Small intestine (tissue), 7 donors: ENCODE results near the gene AFF3. TPM values are rescaled to one million over a fixed set of nuclear protein-coding genes. Genes with fewer than 3 reads are reported as not detected.

Experiments used
- DNase-seq, 2 donors: peaks; one replicate each; pipeline versions ENCODE4 v3.0.0 to v3.0.0-alpha.2; 2013
- FAIRE-seq: peaks from 2 replicates; lab custom pipeline; 2012; peaks lifted over from hg19 to GRCh38; lab: Jason Lieb, UNC
- H3K27ac ChIP-seq, 3 donors: one replicate each; pipeline ENCODE4 v1.5.1; 2013; ENCODE audit warnings: low read length in 2 of 3, mild to moderate bottlenecking in 2 of 3, control low read depth in 1 of 3, inconsistent platforms in 1 of 3, low read depth in 1 of 3, moderate library complexity in 1 of 3
- H3K27me3 ChIP-seq, 3 donors: one replicate each; pipeline ENCODE4 v1.6.1; 2013; ENCODE audit warnings: low read length in 3 of 3, inconsistent platforms in 1 of 3; ENCODE audit not compliant: control insufficient read depth in 3 of 3, insufficient read depth in 3 of 3
- H3K36me3 ChIP-seq, 3 donors: one replicate each; pipeline ENCODE4 v1.6.1; 2013; ENCODE audit warnings: low read length in 3 of 3, inconsistent platforms in 1 of 3, low read depth in 1 of 3, mild to moderate bottlenecking in 1 of 3, moderate library complexity in 1 of 3; ENCODE audit not compliant: control insufficient read depth in 3 of 3, insufficient read depth in 2 of 3
- H3K4me1 ChIP-seq, 3 donors: one replicate each; pipeline ENCODE4 v1.6.1; 2013; ENCODE audit warnings: low read length in 2 of 3, inconsistent platforms in 1 of 3, low read depth in 1 of 3, mild to moderate bottlenecking in 1 of 3, moderate library complexity in 1 of 3; ENCODE audit not compliant: control insufficient read depth in 3 of 3, insufficient read depth in 2 of 3
- H3K4me3 ChIP-seq, 3 donors: one replicate each; pipeline ENCODE4 v1.5.1; 2013; ENCODE audit warnings: low read length in 3 of 3, control low read depth in 1 of 3, inconsistent platforms in 1 of 3, low read depth in 1 of 3, mild to moderate bottlenecking in 1 of 3, moderate library complexity in 1 of 3
- H3K9me3 ChIP-seq, 2 donors: one replicate each; pipeline ENCODE4 v1.6.1; 2013; ENCODE audit warnings: low read depth in 1 of 2, low read length in 1 of 2; ENCODE audit not compliant: control insufficient read depth in 2 of 2, insufficient read depth in 1 of 2
- WGBS, 3 donors: extraction: QIAGEN DNeasy Blood & Tissue Kit; methylation state at CpG; one replicate each; pipeline ENCODE4 v1.1.7; 2013; 5-methylcytosine and 5-hydroxymethylcytosine counted together
- polyA plus RNA-seq, 4 donors: library from polyadenylated mRNA; stranded (reverse) in 3 of 4; unstranded in 1 of 4; fragments of 200-250 nt in 3 of 4; fragments of 120-200 nt in 1 of 4; gene quantifications; one replicate each; pipeline versions ENCODE4 v1.2.1 to v1.2.3, GENCODE V29; 2013
- donor health status: healthy with polysubstance abuse.
- donor health status: control.
- donor health status: control.
- donor health status: Bipolar disorder and iron deficiency.
- donor health status: healthy.

The AFF3 gene
- polyA plus RNA-seq, 4 donors: 0.27 to 3.2 (median 0.92) TPM; not detected in 1

DNA sequence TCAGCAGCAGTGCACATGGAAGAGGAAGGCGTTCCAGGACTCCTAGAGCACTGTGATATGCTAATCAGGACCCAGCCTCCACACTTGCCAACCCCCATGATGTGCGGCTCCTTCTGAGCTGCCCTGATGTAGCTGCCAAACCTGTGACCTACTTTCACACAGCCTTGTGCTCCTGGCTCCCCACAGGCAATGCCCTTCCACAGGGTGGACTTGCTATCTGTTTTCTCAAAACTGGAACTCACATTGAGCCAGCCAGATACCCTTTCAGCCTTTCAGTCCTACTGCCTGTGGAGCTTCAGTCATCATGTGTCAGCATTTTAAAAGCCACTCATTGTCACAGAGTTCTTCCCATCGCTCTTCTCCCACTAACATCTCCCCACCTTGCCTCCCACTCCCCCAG, 181.6 kb downstream of the AFF3 start:
- FAIRE-seq (no peak), DNase-seq (no peak)
- WGBS, 3 donors: 69 to 74% (median 74%) methylated on average over 3 of the region's 3 CpGs
- Histone ChIP-seq H3K4me3 (no peak overlapping the region), H3K36me3 (no peaks in the 10 kb centered on the region), H3K27me3 (no peaks in the 10 kb centered on the region), H3K9me3 (peaks cover 0 to 3% of the 10 kb centered on the region in 2 donors), H3K4me1 (no peaks in the 10 kb centered on the region), H3K27ac (no peak overlapping the region)

DNA sequence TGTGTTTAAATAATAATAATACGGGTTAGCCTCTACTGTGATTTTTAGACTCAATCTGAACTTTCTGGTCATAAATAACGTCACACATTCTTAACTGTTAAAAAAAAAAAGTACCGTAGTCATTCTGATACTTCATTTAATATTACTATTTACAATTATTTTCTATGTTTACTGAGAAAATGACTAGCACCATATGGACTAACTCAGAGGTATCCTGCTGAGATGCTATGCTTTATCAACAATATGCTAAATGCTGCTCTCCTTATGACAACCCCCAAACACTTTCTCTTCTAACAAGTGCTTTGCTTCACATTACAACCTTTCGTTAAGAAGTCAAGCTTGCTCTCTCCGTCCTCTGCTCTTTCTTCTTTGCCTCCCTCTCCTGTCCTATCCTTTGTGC, 182.1 kb downstream of the AFF3 start:
- DNase-seq: no peak
- Histone ChIP-seq H3K36me3 (no peaks in the 10 kb centered on the region), H3K4me3 (no peak overlapping the region), H3K4me1 (no peaks in the 10 kb centered on the region), H3K27me3 (no peaks in the 10 kb centered on the region), H3K27ac (no peak overlapping the region), H3K9me3 (peaks cover 0 to 3% of the 10 kb centered on the region in 2 donors)
- no peak for FAIRE-seq
- 74 to 77% (median 75%) methylated on average over 5 of the region's 5 CpGs for WGBS, 3 donors

GRCh38 chr2:99959261-99960014, 183.0 kb downstream of the AFF3 start:
- DNase-seq: no peak
- WGBS, 3 donors: 84 to 87% (median 85%) methylated on average over 8 of the region's 8 CpGs

DNA sequence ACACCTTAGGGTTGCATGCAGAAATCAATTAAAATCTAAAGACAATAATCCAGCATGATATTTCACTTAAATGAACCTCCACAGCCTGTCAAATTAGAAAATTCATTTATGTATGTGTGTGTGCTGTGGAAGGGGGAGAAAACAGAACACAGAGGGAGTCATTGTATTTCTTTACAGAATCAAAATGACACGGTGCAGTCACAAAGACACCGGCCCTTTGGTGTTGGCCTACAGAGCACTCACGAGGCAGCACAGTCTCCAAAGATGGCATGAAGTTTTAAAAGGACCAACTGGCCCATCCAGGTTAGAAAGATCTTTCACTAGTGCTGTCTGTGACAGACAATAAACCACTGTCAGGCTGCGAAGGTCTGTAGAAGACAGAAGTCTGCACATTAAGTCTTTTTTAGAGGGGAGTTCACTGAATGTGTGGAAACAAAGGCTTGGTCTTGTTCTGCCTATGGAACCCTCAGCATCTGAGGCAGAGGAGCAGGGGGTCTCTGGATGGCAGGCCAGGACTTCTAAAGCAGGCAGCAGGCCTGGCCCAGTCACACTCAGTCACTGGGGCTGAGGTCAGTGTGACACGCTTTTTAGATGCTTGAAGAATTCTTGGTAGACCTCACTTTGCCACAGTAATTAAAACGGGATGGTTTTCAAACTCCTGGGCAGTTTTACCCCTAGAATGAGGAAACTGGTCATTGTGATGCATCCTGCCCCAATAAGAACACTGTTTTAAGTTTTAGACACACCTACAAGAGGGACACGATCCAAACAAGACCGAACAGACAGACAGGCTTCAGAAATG, 184.9 kb downstream of the AFF3 start:
- Histone ChIP-seq H3K9me3 (peaks cover 0 to 3% of the 10 kb centered on the region in 2 donors), H3K36me3 (no peaks in the 10 kb centered on the region), H3K4me3 (no peak overlapping the region), H3K4me1 (no peaks in the 10 kb centered on the region), H3K27ac (no peak overlapping the region), H3K27me3 (no peaks in the 10 kb centered on the region)
- WGBS, 3 donors: 87 to 90% (median 88%) methylated on average over 8 of the region's 8 CpGs
- DNase-seq (no peak), FAIRE-seq (no peak)

More at GRCh38 chr2:99959261-99960014, 183.0 kb downstream of the AFF3 start:
- FAIRE-seq: no peak
- H3K4me3 ChIP-seq: no peak overlapping the region
- H3K27me3 ChIP-seq: no peaks in the 10 kb centered on the region
- H3K4me1 ChIP-seq: no peaks in the 10 kb centered on the region
- H3K9me3 ChIP-seq: peaks cover 0 to 3% of the 10 kb centered on the region in 2 donors
- no peak overlapping the region for H3K27ac ChIP-seq
- no peaks in the 10 kb centered on the region for H3K36me3 ChIP-seq

- H3K36me3 ChIP-seq: no peaks in the 10 kb centered on the region
- 80 to 85% (median 83%) methylated on average over 6 of the region's 6 CpGs for WGBS, 3 donors
- H3K4me1 ChIP-seq: no peaks in the 10 kb centered on the region
- no peaks in the 10 kb centered on the region for H3K27me3 ChIP-seq
- H3K9me3 ChIP-seq: peaks cover 0 to 3% of the 10 kb centered on the region in 2 donors
- H3K4me3 ChIP-seq: no peak overlapping the region
- no peak overlapping the region for H3K27ac ChIP-seq
- DNase-seq: no peak
- no peak for FAIRE-seq
These were observed 186.0 kb downstream of the AFF3 start for GRCh38 chr2:99956232-99957030.

DNA sequence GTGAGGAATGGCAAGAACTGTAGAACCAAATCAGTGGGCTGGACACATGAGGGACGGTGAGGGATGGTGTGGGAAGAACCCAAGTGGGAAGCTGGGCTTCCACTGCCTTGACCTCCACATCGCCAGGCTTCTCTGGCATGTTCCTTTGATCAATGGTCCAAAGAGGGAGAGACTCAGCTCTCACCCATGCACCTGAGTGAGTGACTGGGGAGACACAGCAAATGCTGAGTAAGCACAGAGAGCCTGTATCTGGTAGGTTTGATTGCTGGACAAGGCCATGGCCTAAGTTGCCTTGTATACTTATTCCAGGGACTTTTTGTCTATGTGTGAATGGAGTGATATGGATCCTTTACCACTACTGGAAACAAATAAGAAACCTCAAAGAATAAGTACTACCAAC, 188.6 kb downstream of the AFF3 start:
- Histone ChIP-seq H3K9me3 (peaks cover 0 to 3% of the 10 kb centered on the region in 2 donors), H3K27me3 (no peaks in the 10 kb centered on the region), H3K36me3 (no peaks in the 10 kb centered on the region), H3K4me3 (no peak overlapping the region), H3K4me1 (no peaks in the 10 kb centered on the region), H3K27ac (no peak overlapping the region)
- DNase-seq (no peak), FAIRE-seq (no peak)
- WGBS, 3 donors: 98% methylated on average over 2 of the region's 2 CpGs

GRCh38 chr2:99949963-99950362, 192.4 kb downstream of the AFF3 start:
- no peak for DNase-seq
- no peaks in the 10 kb centered on the region for H3K9me3 ChIP-seq
- H3K4me1 ChIP-seq: no peaks in the 10 kb centered on the region
- FAIRE-seq: no peak
- no peaks in the 10 kb centered on the region for H3K36me3 ChIP-seq
- no peak overlapping the region for H3K4me3 ChIP-seq
- H3K27me3 ChIP-seq: no peaks in the 10 kb centered on the region
- 94 to 97% (median 96%) methylated on average over 1 of the region's 1 CpG for WGBS, 3 donors
- H3K27ac ChIP-seq: no peak overlapping the region

GRCh38 chr2:99949530-99949929, 192.9 kb downstream of the AFF3 start:
- WGBS, 3 donors: 94 to 97% (median 97%) methylated on average over 4 of the region's 4 CpGs
- H3K4me3 ChIP-seq: no peak overlapping the region
- H3K9me3 ChIP-seq: no peaks in the 10 kb centered on the region
- no peaks in the 10 kb centered on the region for H3K36me3 ChIP-seq
- DNase-seq: no peak
- no peaks in the 10 kb centered on the region for H3K4me1 ChIP-seq
- H3K27me3 ChIP-seq: no peaks in the 10 kb centered on the region
- no peak for FAIRE-seq
- H3K27ac ChIP-seq: no peak overlapping the region
